OCI-LY1 (cell line): ENCODE measurements around the gene SDHC.

Experiments
- CTCF ChIP-seq: fragments of 200-600 bp; sonication (generic), shearing (Covaris generic); IDR thresholded peaks from 2 replicates; pipeline ENCODE4 v1.5.1; 2017; ENCODE audit warnings: mild to moderate bottlenecking, antibody characterized with exemption, low read length, moderate library complexity, mixed read lengths
- EZH2 ChIP-seq: fragments of 200-600 bp; sonication (generic), shearing (Covaris generic); IDR thresholded peaks from 2 replicates; pipeline ENCODE4 v1.8.0; 2017; ENCODE audit warnings: borderline replicate concordance, mixed run types, mild to moderate bottlenecking, antibody characterized with exemption, low read length, moderate library complexity, mixed read lengths

DNA sequence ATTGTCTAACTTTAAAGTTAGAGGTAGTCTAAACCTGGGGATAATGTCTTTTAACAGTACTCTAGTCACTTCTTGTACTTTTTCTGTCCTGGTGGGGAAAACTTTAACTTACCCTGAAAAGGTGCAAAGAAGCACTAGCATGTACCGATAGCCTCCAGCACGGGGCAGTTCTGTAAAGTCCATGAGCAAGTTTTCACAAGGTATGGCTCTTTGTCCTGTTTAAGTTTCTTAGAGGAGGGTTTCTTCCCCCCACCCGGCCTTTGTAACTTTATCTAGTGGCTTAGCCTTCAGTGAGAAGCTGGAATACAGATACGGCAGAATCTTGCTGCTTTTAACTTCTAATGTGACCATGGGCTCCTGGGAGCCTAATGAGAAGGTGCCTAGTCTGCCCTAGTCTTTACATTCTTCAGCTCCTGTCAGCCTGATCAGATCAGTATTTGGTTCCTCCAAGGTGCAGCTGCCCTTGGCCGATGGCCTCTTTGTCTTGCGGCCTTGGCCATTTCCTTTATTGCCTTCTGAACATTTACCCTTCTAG lies 93.3 kb downstream of the SDHC start:
- TF ChIP-seq EZH2 (no peak), CTCF (no peak)
